NCI-H2196 treated with DMSO at 0.1 percent for 48 hours (cell line): Measurements from ENCODE around the gene ZDHHC12.
A peak's percentile ranks its signal among the peaks of the same experiment; 100 is the strongest.
"Not testable (repeated sequence)": the region's sequence is repeated elsewhere in the genome, so short reads cannot be mapped to it uniquely, and the experiment has no call there.

Experiments
- DNase-seq: peaks from one replicate; lab custom pipeline; 2025; ENCODE audit not compliant: unreplicated experiment; lab: John Stamatoyannopoulos, UW

Gene ZDHHC12

GRCh38 chr9:128712451-128713410 is 11.2 kb downstream of the ZDHHC12 start:
- no peak for DNase-seq

GRCh38 chr9:128707446-128707845 is 16.5 kb downstream of the ZDHHC12 start:
- no peak for DNase-seq

- DNase-seq, result no peak
These were observed 17.1 kb downstream of the ZDHHC12 start for GRCh38 chr9:128706671-128707381.

- DNase-seq, result no peak
These were observed 17.9 kb downstream of the ZDHHC12 start for GRCh38 chr9:128706045-128706444.

- no peak for DNase-seq
These were observed 18.6 kb downstream of the ZDHHC12 start for GRCh38 chr9:128705051-128705965.

- DNase-seq, result no peak
These were observed 19.6 kb downstream of the ZDHHC12 start for GRCh38 chr9:128704356-128704670.

- DNase-seq, result no peak
These were observed 20.1 kb downstream of the ZDHHC12 start for GRCh38 chr9:128703616-128704355.

- DNase-seq, result no peak
These were observed 20.8 kb downstream of the ZDHHC12 start for GRCh38 chr9:128702949-128703615.

- DNase-seq, result peak; percentile 72
These were observed 21.4 kb downstream of the ZDHHC12 start, which contains the start of gene PKN3 for GRCh38 chr9:128702445-128702948. Gene PKN3 (plus strand): TSS chr9:128702503. CDS start chr9:128702916, 413 bp downstream.

- DNase-seq, result no peak
These were observed 22.6 kb downstream of the ZDHHC12 start for GRCh38 chr9:128701227-128701854.

- not testable (repeated sequence) for DNase-seq
These were observed 24.7 kb downstream of the ZDHHC12 start for GRCh38 chr9:128699096-128699795.

- no peak for DNase-seq
These were observed 26.8 kb downstream of the ZDHHC12 start for GRCh38 chr9:128696923-128697707.

- DNase-seq, result no peak
These were observed 29.6 kb downstream of the ZDHHC12 start for GRCh38 chr9:128694344-128694743.

GRCh38 chr9:128693738-128694137 is 30.2 kb downstream of the ZDHHC12 start:
- not testable (repeated sequence) for DNase-seq

- DNase-seq, result no peak
These were observed 33.3 kb downstream of the ZDHHC12 start for GRCh38 chr9:128690684-128691034.

GRCh38 chr9:128689820-128690683 is 33.9 kb downstream of the ZDHHC12 start:
- no peak for DNase-seq

- no peak for DNase-seq
These were observed 34.6 kb downstream of the ZDHHC12 start for GRCh38 chr9:128689293-128689774.
